SIG-M5 treated with dmso at 0.1 percent for 504 hours (cell line): Measurements from ENCODE around the gene DGKB.

Experiments used
- DNase-seq: peaks from one replicate; lab custom pipeline; 2025; ENCODE audit not compliant: unreplicated experiment; lab: John Stamatoyannopoulos, UW

The DGKB gene

DNA sequence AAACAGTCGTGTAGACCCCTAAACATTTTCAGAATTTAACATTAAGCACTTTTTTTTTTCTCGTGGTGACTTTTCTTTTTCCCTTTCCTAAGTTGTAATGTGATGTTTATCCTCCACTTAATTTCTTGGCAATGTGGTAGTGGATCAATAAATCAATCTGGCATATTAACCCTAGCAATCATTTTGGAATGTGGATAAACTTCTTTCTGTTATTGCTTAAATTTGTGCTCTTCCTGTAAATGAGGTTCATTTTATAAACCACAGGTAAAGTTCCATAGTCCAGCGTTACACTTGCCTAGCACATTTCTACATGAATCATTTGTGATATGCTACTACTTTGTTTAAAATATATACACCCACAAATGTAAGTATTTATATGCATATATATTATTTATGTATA is 665.7 kb downstream of the DGKB start:
- DNase-seq = no peak

DNA sequence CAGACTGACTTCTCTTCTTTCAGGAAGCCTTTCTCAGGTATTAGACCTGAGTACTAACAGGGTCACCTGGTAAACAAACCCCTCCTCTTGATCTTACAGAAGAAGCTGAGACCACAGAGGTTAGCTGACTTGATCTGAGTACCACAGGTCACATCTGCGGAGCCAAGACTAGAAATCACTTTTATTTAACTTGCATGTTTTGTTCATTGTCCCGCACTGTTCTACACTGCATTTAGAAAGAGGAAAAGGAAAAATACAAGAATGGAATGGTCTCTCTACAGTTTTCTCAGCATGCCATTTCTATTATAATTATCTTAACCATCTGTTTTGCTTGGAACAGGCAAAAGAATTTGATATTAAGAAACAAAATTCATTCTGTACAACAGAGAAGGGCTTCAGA is 667.5 kb downstream of the DGKB start:
- no peak for DNase-seq

DNA sequence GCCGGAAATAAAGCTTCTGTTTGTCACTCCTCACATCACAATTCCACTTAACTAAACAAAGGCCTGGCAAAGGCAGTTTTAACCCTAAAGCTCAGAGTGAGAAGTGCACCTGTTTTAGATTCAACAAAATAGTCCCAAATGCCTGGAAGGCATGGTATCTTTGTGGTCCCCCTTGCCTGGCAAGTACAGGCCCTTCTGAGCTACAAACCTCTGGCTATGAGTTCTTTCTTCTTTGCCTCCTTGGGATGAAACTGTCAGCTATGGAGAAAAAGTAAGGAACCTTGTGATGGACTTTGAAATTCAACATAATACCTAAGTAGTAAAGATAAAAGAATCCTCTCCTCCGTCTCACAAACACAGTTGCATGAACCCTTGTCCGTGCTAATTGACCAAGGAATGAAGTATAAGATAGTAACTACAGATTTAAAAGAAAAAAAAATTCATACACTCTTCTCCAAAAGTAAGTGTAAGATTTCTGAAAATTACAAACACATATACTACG is 668.6 kb downstream of the DGKB start:
- DNase-seq = no peak

DNA sequence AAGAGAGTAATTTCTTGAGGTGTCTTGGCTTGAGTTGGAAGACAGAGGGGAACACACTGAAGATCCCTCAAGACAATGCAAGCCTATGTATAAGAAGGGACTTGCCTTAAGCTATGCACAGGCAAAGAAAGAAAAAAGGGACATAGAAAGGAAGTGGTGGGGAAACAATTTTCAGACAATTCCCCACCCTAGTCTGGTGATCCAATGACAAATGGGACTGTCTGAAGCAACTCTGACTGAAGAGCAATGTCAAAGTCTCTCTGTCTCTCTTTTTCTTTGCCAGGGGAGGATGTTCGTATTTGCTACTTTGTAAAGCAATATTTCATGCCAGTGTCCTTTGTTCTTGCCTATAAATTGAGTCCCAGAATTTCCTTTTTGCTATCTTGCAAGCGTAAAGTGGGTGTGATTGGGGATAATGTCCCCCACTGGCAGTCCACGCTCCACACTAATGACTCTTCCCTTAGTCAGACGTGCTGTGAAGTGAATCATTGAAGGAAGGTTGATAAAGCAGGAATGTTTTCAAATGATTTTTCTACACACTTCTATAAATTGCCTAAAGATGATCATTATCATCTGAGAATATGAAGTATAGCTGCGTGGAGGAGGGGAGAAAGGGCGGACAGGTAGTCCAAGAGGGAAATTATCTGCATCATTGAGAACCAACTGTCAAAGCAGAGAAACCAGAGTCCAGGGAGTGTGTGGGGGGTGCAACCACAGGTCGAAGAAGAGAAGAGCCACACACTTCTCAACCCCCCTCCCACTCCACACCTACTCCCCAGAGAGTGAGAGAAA is 669.3 kb downstream of the DGKB start:
- no peak for DNase-seq

DNA sequence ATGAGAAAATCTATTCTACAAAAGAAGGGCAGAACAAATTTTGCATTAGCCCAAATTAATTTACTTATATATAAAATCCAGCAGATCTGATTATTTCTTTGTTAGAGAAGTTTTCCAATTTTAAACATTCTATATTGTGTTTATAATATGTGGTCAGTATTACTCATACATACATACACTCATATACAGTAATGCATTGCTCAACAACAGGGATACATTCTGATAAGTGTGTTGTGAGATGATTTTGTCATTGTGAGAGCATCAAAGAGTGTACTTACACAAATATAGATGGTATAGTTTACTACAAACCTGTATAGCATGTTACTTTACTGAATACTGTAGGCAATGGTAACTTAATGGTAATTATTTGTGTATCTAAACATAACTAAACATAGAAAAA is 673.5 kb downstream of the DGKB start:
- no peak for DNase-seq

DNA sequence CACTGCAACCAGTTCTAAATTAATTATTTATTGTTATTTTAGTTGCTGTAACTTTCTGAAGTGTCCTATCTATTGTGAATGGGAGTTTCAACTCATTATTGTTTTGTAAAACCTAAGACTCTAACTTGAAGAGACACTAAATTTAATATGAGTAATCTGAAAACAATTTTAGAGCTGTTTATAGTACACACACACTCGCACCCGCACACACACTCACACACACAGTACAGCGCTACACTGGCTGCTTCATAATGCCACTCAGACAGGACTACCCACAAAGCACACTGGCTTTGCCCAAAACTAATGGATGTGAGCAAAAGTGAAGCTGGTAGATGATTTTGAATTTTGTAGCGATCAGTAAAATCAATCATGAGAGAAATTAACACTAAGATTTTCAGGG is 674.2 kb downstream of the DGKB start:
- no peak for DNase-seq

DNA sequence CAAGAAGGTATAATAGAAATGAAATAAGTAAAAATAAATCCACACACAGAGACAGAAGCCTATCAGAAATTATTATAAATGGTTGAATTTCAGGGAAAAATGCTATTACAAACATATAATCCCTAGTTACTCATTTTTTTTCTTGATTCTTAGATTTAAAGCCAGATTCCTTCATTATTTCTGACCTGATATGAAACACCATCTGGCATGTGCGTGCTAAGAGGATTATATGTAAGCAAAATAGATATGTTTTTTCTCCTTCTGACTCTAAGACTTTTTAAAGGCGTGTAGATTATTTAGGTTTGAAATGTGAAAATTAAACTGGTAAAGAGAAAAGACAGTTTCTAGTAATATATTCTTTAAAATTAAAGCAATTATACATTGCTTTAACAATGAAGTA is 676.4 kb downstream of the DGKB start:
- DNase-seq = no peak

DNA sequence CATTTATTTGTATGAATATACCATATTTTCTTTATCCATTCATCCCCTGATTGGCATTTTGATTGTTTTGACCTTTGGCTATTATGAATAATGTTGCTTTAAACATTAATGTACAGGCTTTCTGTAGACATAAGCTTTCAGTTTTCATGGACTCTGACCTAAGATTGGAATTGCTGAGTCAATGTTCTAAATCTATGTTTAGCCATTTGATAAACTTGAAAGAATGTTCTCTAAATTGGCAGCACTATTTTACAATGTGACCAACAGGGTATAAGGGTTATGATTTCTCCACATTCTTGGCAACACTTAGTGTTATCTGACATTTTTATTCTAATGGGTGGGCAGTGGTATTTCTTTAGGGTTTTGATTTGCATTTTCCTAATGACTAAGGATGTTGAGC is 683.4 kb downstream of the DGKB start:
- DNase-seq = no peak

DNA sequence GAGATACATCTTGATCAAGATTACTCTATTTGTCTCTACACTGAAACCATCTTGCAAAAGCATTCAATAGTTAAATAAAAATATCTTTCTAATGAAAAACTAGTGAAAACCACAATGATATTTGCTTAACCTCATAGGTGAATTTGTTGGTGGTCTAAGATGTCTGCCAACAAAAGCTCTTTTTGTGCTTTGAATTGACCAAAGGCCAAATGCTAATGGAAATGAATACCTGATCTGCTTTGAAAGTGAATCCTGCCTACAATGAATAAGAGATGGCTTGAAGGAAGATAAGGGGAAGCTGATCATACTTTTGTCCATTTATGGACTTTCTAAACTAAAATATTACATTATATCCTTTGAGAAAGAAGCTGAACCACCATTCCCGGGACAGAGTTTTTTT is 684.2 kb downstream of the DGKB start:
- DNase-seq = no peak

DNA sequence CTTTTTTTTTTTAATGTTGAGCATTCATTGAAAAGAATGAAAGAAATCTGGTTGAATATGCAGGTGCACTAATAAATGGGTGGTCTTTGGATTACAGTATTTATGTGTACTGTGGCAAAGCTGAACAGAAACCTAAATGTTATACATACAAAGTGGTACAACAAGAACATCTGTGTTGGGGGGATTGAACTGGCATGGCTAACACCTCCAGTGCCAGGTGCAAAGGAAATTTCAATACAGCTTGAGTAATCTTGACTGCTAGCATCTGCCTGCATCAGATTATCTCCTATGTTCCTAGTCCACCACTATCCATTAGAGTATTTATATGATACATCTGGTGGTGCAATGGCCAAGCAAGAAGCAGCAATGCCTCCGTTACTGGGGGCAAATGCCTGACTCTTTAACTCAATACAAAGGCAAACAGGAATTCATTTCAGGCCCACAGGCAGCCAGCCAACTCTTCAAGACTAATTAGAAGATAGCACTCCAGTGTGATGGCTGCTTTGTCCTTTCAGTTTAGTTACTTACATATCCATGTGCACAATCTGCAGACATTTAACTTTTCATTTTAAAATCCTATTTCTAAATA is 692.6 kb downstream of the DGKB start:
- DNase-seq = no peak

DNA sequence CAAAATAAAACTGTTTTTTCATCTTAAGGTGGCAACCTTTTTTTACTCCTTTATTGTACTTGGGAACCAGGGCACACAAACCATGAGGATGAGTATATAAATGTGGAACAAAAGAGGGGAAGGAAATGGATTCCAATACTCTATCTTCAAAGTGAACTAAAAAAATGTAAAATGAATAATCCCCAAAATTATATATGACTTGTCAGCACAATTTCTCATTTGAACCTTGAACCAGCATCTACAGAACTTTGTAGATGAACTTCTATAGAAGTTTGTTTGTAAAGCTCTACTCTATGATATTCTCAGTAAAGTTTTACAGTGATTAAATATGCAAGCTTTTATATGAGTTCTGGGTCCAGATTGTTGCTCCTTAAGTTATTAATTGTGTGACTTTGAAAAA is 694.8 kb downstream of the DGKB start:
- DNase-seq = no peak

DNA sequence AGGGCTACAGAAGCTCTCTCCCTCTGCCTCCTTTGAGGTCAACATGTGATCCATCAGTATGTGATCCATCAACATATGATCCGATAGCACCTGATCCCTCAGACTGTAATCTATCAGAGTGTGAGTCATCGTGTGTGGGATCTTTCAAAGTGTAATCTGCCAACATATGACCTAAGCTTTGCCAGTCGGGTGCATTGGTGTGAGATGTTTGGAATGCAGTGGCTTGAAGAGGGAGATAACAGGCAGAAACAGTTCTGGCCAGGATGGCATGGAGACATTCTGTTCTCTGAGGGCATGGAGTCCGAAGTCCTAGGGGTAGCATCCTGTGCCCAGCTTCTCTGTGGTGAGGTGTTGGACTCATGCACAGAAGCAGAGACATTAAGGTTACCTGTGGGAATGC is 695.4 kb downstream of the DGKB start:
- DNase-seq = no peak

DNA sequence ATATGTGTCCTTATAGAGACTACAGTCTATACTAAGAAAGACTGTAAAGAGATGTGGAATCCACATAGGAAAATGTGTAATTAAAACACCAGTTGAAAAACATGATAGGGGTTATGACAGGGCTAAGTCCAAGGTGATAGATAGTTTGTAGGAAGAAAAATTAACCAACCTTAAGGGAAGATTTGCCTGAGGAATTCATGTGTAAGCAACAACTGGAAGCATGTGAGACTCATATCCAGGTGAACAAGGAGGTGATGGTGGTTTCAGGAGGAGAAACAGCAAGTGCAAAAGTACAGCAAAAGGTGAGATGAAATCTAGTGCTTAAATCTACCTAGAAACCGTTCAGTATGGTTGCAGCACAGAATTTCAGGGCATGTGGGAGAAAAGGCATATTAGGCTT is 696.4 kb downstream of the DGKB start:
- DNase-seq = no peak

DNA sequence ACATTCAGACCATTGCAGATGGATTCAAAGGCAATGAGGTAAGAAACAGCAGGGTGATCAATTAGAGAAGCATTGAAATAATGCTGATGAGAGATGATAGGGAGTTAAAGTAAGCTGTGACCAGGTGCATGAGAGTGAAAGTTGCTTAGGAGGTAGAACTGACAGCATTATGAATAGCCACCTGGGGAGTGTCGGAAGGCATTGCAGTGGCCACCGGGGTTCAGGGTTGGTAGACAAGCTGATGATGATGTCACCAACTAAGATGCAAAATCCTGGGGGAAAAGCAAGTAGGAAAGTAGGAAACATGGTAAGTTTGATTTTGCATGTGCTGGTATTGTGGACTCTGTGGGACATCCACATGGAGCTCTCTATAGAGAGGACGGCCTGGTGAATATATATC is 701.2 kb downstream of the DGKB start:
- DNase-seq = no peak

DNA sequence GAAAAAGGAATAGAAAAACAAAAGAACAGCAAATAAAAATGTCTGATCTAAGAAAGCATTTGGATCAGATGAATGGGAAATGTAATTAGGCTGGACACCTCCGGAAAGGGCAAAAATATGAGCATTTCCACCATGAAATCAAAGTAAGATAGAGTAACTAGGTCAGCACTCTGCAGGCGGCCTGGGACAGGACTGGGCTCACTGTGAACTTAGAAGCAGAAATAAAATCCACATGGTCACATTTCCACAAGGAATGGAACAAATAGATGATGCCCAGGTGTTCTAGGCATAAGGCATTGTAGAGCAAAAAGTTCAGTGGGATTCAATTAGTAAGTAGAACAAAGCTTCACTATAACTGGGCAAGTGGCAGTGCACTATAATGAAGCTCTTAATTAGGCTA is 703.2 kb downstream of the DGKB start:
- DNase-seq = no peak

DNA sequence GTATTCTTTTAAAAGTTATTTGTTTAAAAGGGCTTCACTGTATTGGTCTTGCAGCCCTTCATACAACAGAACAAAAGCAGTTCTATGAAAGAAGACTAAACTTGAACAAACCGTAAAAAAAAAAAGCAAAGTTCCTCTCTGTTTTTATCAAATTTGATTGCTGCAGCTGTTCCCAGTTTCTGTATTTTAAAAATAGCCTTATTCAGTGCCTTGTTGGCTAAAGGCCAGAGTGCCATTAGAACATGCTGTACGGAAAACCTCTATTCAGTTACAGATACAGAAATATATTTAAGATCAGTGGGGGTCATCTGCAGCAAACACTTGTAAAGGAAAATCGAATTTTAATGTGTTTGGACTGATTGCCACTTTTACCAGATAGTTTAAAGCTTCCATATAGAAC is 705.3 kb downstream of the DGKB start:
- no peak for DNase-seq

DNA sequence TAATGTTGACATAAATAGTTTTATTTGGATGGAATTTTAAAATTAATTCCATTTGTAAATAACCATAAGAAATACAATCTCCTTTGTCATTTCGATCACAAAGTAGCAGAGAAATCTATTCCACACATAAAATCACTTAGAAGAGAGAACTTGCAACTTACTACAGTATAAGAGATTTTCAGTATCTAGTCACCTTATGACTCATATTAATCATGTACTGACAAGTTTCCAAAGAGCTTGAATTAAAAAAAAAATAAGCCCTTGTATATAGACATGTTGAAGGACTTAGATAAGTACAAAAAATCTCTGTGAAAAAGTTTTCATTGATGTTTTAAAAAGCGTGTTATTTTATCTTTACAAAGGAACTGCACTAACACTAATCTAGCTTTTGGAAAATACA is 706.0 kb downstream of the DGKB start:
- no peak for DNase-seq

DNA sequence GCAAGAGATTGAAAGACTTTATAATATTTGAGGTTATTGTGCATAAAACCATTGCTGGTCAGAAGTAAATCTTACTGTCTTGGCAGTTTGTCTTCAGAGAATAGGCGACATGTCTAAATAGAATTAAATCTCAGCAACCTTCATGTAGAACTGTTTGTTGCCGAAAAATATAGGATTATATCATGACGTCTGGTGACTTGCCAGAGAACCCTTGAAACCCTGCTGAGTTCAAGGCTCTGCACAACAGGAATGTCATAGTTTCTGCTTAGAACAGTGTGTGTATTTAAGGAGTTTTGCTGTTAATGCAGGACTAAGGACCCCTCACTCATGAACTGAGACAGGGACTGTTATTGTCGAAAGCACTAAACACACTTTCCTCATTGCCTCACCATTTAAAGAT is 706.7 kb downstream of the DGKB start:
- no peak for DNase-seq

DNA sequence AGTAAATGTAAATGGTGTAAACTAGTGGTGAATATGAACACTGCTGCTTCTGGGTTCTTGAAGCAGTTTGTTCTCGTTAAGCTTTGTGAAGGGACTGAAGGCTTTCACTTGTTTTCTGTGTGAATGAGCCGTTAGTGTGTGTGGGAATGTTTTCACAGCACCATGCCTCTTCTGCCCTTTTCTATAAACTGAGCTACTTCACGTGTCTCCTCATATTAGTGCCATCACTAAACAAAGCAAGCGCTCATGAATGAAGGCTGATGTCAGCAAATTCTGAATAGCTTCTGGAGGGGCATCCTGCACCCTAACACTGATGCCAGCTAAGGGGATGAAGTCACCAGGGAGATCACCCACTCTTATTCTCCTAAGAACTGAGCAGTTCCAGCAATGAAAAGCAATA is 707.5 kb downstream of the DGKB start:
- DNase-seq = no peak

DNA sequence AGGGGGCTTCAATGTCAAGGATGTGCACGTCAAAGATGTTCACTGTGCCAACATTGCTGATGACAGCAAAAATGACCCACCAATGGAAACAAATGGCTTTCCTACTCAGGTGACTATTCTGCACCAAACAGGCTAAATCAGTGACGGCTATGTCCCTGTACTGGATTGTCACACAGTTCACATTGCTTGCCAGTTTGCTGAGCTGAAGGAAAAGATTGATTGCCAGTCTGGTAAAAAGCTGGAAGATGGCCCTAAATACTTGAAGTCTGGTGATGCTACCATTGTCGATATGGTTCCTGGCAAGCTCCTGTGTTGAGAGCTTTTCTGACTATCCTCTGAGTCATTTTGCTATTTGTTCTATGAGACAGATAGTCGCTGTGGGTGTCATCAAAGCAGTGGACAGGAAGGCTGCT is 710.9 kb downstream of the DGKB start:
- no peak for DNase-seq

DNA sequence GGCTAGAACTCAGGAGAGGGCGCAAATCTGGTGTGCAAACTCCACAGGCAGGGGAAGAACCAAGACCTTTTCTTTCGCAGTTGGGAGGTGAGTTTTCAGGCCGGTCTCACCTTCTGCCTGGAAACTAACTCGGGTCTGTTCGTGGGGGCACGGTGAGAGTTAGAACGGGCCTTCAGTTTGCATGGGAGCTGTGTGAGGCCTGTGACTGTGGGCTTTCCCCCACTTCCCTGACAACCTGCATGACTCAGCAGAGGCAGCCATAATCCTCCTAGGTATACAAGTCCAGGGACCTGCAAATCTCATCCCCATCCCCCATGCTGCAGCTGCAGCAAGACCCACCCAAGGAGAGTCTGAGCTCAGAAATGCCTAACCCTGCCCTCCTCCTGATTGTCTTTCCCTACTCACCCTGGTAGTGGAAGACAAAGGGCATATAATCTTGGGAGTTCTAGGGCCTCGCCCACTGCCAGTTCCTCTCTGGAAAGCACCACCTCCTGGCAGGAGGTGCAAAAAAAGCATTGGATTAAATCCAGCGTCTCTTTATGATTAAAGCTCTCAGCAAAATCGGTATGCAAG is 718.2 kb downstream of the DGKB start:
- DNase-seq = no peak

DNA sequence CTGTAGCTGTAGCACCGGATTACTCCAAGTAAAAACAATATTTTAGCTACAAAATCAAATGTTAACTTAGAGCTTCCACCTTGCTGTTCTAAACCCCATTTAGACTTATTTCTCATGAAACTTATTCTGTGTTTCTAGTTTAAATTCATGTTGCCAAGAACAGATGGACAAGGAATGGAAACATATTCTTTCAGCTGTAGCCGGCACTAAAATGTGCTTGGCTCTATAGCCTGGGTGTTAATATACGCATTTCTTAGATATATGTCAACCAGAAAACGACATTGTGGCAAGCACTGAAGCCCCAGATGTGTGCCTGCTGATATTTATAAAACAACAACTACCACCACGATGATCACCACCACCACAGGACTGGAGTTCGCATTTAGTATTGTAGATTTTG is 722.8 kb downstream of the DGKB start:
- DNase-seq = no peak

DNA sequence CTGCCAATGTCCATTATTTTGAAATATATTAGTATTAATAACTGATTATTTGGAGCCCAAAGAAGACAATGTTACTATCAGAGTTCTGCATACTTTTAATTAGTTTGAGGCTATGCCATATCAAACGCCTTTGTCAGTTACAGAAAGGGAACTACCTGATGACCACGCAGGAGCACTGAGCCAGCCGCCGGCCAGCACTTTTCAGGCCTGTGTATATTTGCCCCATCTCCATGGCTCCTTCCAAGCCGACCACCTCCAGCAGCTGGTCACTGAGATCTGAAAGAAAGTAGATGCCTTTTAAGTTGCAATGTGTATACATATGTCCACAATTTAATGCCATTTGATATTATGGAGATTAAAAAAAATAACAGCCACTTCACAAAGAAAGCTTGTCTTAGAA is 724.7 kb downstream of the DGKB start:
- DNase-seq = no peak
